ENCODE data around the gene EBF3. TPM values are rescaled to one million over a fixed set of nuclear protein-coding genes. Genes with fewer than 3 reads are reported as not detected.

The EBF3 gene
- total and polyA plus RNA-seq, 11 donors, result 3.6 to 8.8 (median 5.4) TPM

DNA sequence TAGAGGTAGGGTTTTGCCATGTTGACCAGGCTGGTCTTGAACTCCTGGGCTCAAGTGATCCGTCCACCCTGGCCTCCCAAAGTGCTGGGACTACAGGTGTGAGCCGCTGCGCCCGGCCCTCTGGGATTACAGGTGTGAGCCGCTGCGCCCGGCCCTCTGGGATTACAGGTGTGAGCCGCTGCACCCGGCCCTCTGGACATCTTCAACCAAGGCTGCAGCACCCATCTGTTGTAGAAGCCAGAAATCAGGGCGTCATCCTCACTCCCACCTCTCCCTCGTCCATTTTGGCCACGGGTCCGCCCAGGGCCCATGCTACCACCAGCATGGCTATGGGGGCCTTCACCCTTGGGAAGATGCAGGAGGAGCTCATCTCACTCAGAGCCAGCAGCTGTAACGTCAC lies 38.5 kb upstream of the EBF3 start:
- DNase-seq (no peak), ATAC-seq (no peak)
- 83 to 86% (median 85%) methylated on average over 9 to 14 of the region's 14 CpGs for WGBS, 4 donors
- Histone ChIP-seq H3K27me3 (peaks cover 0 to 34% (median 6%) of the 10 kb centered on the region in 9 donors), H3K4me1 (no peaks in the 10 kb centered on the region), H3K36me3 (no peaks in the 10 kb centered on the region), H3K27ac (no peak overlapping the region), H3K4me3 (no peak overlapping the region), H3K9me3 (peaks cover 0 to 16% (median 0%) of the 10 kb centered on the region in 12 donors)
- TF ChIP-seq POLR2A (IDR thresholded peaks at IDR 0.05), result no peak
- TF ChIP-seq, protein P1, sequence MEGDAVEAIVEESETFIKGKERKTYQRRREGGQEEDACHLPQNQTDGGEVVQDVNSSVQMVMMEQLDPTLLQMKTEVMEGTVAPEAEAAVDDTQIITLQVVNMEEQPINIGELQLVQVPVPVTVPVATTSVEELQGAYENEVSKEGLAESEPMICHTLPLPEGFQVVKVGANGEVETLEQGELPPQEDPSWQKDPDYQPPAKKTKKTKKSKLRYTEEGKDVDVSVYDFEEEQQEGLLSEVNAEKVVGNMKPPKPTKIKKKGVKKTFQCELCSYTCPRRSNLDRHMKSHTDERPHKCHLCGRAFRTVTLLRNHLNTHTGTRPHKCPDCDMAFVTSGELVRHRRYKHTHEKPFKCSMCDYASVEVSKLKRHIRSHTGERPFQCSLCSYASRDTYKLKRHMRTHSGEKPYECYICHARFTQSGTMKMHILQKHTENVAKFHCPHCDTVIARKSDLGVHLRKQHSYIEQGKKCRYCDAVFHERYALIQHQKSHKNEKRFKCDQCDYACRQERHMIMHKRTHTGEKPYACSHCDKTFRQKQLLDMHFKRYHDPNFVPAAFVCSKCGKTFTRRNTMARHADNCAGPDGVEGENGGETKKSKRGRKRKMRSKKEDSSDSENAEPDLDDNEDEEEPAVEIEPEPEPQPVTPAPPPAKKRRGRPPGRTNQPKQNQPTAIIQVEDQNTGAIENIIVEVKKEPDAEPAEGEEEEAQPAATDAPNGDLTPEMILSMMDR (IDR thresholded peaks at IDR 0.05), result no peak
- intact Hi-C loops (cut with DNase I), result no loop called here

DNA sequence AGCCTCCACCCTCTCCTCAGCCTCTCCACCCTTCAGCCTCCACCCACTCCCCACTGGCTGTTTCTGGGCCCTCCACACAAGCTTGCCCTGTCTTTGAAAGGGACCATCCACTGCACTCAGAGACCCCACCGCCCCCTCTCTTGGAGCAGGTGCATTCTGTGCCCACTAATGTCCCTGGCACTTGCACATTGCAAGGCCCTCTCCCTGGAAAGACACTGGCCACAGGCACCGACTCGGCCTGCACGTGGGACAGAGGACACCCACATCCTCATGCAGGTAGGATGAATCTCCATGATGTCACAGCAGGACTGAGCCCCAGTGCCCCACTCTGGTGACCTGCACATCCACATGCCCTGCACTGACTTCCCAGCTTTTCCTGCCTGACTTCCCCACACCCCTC lies 36.8 kb upstream of the EBF3 start:
- H3K27ac ChIP-seq, result no peak overlapping the region
- peaks cover 0 to 26% (median 0%) of the 10 kb centered on the region in 9 donors for H3K27me3 ChIP-seq
- H3K36me3 ChIP-seq, result no peaks in the 10 kb centered on the region
- intact Hi-C loops (cut with DNase I), result no loop called here
- TF ChIP-seq, protein P1 (IDR thresholded peaks at IDR 0.05), result no peak
- no peak for TF ChIP-seq POLR2A (IDR thresholded peaks at IDR 0.05)
- ATAC-seq (no peak), DNase-seq (no peak)
- H3K9me3 ChIP-seq, result peaks cover 0 to 22% (median 0%) of the 10 kb centered on the region in 12 donors
- no peak overlapping the region for H3K4me3 ChIP-seq
- 82 to 90% (median 83%) methylated on average over 4 of the region's 4 CpGs for WGBS, 4 donors
- no peaks in the 10 kb centered on the region for H3K4me1 ChIP-seq

DNA sequence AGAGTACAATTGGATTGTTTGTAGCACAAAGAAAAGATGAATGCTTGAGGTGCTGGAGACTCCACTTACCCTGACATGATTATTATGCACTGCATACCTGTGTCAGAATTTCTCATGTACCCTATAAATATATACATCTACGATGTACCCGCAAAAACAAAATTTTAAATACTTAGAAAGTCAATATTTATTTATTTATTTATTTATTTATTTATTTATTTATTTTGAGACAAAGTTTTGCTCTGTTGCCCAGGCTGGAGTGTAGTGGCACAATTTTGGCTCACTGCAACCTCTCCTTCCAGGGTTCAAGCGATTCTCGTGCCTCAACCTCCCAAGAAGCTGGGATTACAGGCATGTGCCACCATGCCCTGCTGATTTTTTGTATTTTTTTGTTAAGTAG lies 35.1 kb upstream of the EBF3 start:
- TF ChIP-seq, protein P1 (IDR thresholded peaks at IDR 0.05), result no peak
- no peak for TF ChIP-seq POLR2A (IDR thresholded peaks at IDR 0.05)
- H3K27ac ChIP-seq, result no peak overlapping the region

GRCh38 chr10:129993621-129994020 lies 29.5 kb upstream of the EBF3 start:
- ATAC-seq (no peak), DNase-seq (no peak)
- TF ChIP-seq, protein P1 (IDR thresholded peaks at IDR 0.05), result no peak
- no peak for TF ChIP-seq POLR2A (IDR thresholded peaks at IDR 0.05)
- no peaks in the 10 kb centered on the region for H3K4me1 ChIP-seq
- peaks cover 0 to 8% (median 0%) of the 10 kb centered on the region in 9 donors for H3K27me3 ChIP-seq
- H3K9me3 ChIP-seq, result peaks cover 0 to 21% (median 0%) of the 10 kb centered on the region in 12 donors
- H3K27ac ChIP-seq, result no peak overlapping the region
- no peaks in the 10 kb centered on the region for H3K36me3 ChIP-seq
- H3K4me3 ChIP-seq, result no peak overlapping the region
- 86 to 92% (median 89%) methylated on average over 1 of the region's 1 CpG for WGBS, 4 donors
- intact Hi-C loops (cut with DNase I), result no loop called here

More for the DNA sequence above, 35.1 kb upstream of the EBF3 start:
- no peak for DNase-seq
- H3K4me3 ChIP-seq, result no peak overlapping the region
- no peak for ATAC-seq
- peaks cover 0 to 17% (median 0%) of the 10 kb centered on the region in 9 donors for H3K27me3 ChIP-seq
- 95 to 99% (median 98%) methylated on average over 4 of the region's 4 CpGs for WGBS, 4 donors
- H3K9me3 ChIP-seq, result peaks cover 0 to 14% (median 0%) of the 10 kb centered on the region in 12 donors
- intact Hi-C loops (cut with DNase I), result no loop called here
- H3K4me1 ChIP-seq, result no peaks in the 10 kb centered on the region
- H3K36me3 ChIP-seq, result no peaks in the 10 kb centered on the region
